Stimulated activated naive CD8-positive, alpha-beta T cell treated with anti-CD3 and anti-CD28 coated beads, Interleukin-15, Interleukin-2, amounts not matched to agents 100 ng/mL and 50 ng/mL, for 24 hours (primary cell): ENCODE data around the gene XIST.

Experiments used
- H3K27ac Mint-ChIP-seq: one replicate; pipeline ENCODE4 v1.8.0; 2021; ENCODE audit warnings: mild to moderate bottlenecking, mixed read lengths
- H3K27me3 Mint-ChIP-seq: one replicate; pipeline ENCODE4 v1.8.0; 2021; ENCODE audit warnings: mixed read lengths
- H3K36me3 Mint-ChIP-seq: one replicate; pipeline ENCODE4 v1.8.0; 2021; ENCODE audit warnings: low read depth, mixed read lengths
- H3K4me1 Mint-ChIP-seq: one replicate; pipeline ENCODE4 v1.8.0; 2021; ENCODE audit warnings: low read depth, mixed read lengths
- H3K4me3 Mint-ChIP-seq: one replicate; pipeline ENCODE4 v1.8.0; 2021; ENCODE audit warnings: mild to moderate bottlenecking, mixed read lengths
- H3K9me3 Mint-ChIP-seq: one replicate; pipeline ENCODE4 v1.8.0; 2021; ENCODE audit warnings: mixed read lengths

The XIST gene

DNA sequence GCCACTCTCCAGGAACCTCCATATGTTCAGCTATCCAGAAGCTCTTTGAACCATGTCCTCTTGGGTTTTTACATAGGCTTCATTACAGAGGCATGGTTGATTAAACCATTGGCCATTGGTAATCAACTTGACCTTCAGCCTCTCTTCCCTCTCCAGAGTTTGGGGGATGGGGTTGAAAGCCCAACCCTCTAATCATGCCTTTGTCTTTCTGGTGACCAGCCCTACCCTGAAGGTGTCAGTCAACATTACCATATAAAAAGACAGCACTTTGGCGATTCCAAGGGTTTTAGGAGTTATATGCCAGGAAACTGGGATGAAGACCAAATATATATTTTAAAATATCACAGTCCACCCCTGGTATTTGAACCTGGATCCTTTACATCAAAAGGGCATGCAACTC lies 67.0 kb downstream of the XIST start:
- H3K4me1 Mint-ChIP-seq, result no peaks in the 10 kb centered on the region
- no peak overlapping the region for H3K27ac Mint-ChIP-seq
- no peaks in the 10 kb centered on the region for H3K36me3 Mint-ChIP-seq
- no peaks in the 10 kb centered on the region for H3K27me3 Mint-ChIP-seq
- peaks cover 5% of the 10 kb centered on the region for H3K9me3 Mint-ChIP-seq
- H3K4me3 Mint-ChIP-seq, result no peak overlapping the region
